HG02885 (cell line): Measurements from ENCODE around the gene SLC7A10.
"Not testable (repeated sequence)": the region's sequence is repeated elsewhere in the genome, so short reads cannot be mapped to it uniquely, and the experiment has no call there.

Source experiments
- ATAC-seq: cut with Tn5 transposase; IDR thresholded peaks from one replicate; pipeline ENCODE4 v1.9.1; 2021; ENCODE audit warnings: mild to moderate bottlenecking; ENCODE audit not compliant: unreplicated experiment, poor library complexity

The SLC7A10 gene

GRCh38 chr19:33204136-33204973 is 21.3 kb downstream of the SLC7A10 start:
- ATAC-seq: no peak

GRCh38 chr19:33203529-33203928 is 22.1 kb downstream of the SLC7A10 start:
- no peak for ATAC-seq

GRCh38 chr19:33202546-33203507 is 22.8 kb downstream of the SLC7A10 start:
- no peak for ATAC-seq

GRCh38 chr19:33201886-33202545 is 23.6 kb downstream of the SLC7A10 start:
- ATAC-seq: no peak

- no peak for ATAC-seq
These were observed 24.2 kb downstream of the SLC7A10 start for GRCh38 chr19:33201473-33201872.

GRCh38 chr19:33199441-33200265 is 26.0 kb downstream of the SLC7A10 start:
- no peak for ATAC-seq

GRCh38 chr19:33198169-33198568 is 27.5 kb downstream of the SLC7A10 start:
- no peak for ATAC-seq

GRCh38 chr19:33197591-33198000 is 28.1 kb downstream of the SLC7A10 start:
- ATAC-seq: no peak

GRCh38 chr19:33196446-33197193 is 29.0 kb downstream of the SLC7A10 start:
- ATAC-seq: no peak

- ATAC-seq: no peak
These were observed 29.9 kb downstream of the SLC7A10 start for GRCh38 chr19:33195645-33196347.

- ATAC-seq: no peak
These were observed 30.6 kb downstream of the SLC7A10 start for GRCh38 chr19:33194886-33195644.

GRCh38 chr19:33194532-33194885 is 31.1 kb downstream of the SLC7A10 start:
- no peak for ATAC-seq

- ATAC-seq: no peak
These were observed 31.7 kb downstream of the SLC7A10 start, which contains the start of gene LRP3 for GRCh38 chr19:33193865-33194362. LRP3 (plus strand) TSS chr19:33194330; CDS start chr19:33194786, 456 bp downstream.

GRCh38 chr19:33193269-33193864 is 32.3 kb downstream of the SLC7A10 start:
- no peak for ATAC-seq

GRCh38 chr19:33192010-33192409 is 33.6 kb downstream of the SLC7A10 start:
- no peak for ATAC-seq

- ATAC-seq: no peak
These were observed 34.1 kb downstream of the SLC7A10 start for GRCh38 chr19:33191501-33191900.

GRCh38 chr19:33191092-33191491 is 34.6 kb downstream of the SLC7A10 start:
- ATAC-seq: not testable (repeated sequence)
